Measurements from ENCODE around the gene DCAF4L1.

DNA sequence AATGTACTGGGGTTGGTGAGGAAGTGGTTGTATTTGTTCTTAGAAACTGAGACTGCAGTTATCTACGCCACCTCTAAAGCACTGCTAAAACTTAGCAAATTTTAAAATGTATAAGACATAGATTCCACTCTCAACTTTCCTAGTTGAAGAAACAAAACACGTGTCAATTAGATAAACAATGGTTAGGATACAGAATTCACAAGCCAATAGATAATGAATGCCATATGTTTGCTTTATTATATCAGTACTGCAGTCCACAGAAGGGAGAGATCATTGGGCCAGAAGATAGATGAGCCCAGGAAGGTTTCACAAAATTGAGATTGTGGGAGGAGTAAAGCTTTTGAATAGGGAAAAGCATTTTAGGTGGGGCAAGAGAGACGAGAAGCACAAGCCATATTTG is 32.0 kb upstream of the DCAF4L1 start:
- TF ChIP-seq, protein P1, sequence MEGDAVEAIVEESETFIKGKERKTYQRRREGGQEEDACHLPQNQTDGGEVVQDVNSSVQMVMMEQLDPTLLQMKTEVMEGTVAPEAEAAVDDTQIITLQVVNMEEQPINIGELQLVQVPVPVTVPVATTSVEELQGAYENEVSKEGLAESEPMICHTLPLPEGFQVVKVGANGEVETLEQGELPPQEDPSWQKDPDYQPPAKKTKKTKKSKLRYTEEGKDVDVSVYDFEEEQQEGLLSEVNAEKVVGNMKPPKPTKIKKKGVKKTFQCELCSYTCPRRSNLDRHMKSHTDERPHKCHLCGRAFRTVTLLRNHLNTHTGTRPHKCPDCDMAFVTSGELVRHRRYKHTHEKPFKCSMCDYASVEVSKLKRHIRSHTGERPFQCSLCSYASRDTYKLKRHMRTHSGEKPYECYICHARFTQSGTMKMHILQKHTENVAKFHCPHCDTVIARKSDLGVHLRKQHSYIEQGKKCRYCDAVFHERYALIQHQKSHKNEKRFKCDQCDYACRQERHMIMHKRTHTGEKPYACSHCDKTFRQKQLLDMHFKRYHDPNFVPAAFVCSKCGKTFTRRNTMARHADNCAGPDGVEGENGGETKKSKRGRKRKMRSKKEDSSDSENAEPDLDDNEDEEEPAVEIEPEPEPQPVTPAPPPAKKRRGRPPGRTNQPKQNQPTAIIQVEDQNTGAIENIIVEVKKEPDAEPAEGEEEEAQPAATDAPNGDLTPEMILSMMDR (IDR thresholded peaks at IDR 0.05), result no peak
- no peak for TF ChIP-seq POLR2A (IDR thresholded peaks at IDR 0.05)

All from body of pancreas (tissue), 4 donors.